Measurements from ENCODE around the gene FLT1. TPM values are rescaled to one million over a fixed set of nuclear protein-coding genes. Genes with fewer than 3 reads are reported as not detected.

The FLT1 gene
- polyA plus RNA-seq (2013, experiment 1 of 4): 0.76 TPM
- polyA plus RNA-seq (2013, experiment 2 of 4): 0.59 TPM
- 1.1 TPM for polyA plus RNA-seq (2013, experiment 3 of 4)
- polyA plus RNA-seq (2013, experiment 4 of 4): 1.0 TPM

GRCh38 chr13:28494778-28495537, at the start of gene FLT1:
Gene FLT1 (minus strand): TSS chr13:28495128. CDS start chr13:28494843, 285 bp downstream.
- WGBS, 2 experiments: 0% methylated on average over 84 of the region's 84 CpGs
- Histone ChIP-seq H3K4me1 (ENCODE audit: control insufficient read depth, insufficient read depth, low read length) (peaks cover 6% of the 10 kb centered on the region), H3K27ac (ENCODE audit: insufficient read depth, low read depth, low read length, poor library complexity, severe bottlenecking) (no peak within 1 kb of the TSS), H3K36me3 (ENCODE audit: control insufficient read depth, insufficient read depth, low read length) (no peaks in the 10 kb centered on the region), H3K4me3 (ENCODE audit: insufficient read depth, low read depth, low read length) (peak within 1 kb of the TSS; percentile 52), H3K9me3 (ENCODE audit: control insufficient read depth, low read length) (no peaks in the 10 kb centered on the region), H3K27me3 (ENCODE audit: control insufficient read depth, insufficient read depth, low read length, poor library complexity, severe bottlenecking) (peaks cover 77% of the 10 kb centered on the region)

GRCh38 chr13:28544026-28544425, 49.1 kb upstream of the FLT1 start:
- Histone ChIP-seq H3K9me3 (ENCODE audit: control insufficient read depth, low read length) (no peaks in the 10 kb centered on the region), H3K27ac (ENCODE audit: insufficient read depth, low read depth, low read length, poor library complexity, severe bottlenecking) (no peak overlapping the region), H3K27me3 (ENCODE audit: control insufficient read depth, insufficient read depth, low read length, poor library complexity, severe bottlenecking) (no peaks in the 10 kb centered on the region), H3K4me1 (ENCODE audit: control insufficient read depth, insufficient read depth, low read length) (no peaks in the 10 kb centered on the region), H3K4me3 (ENCODE audit: insufficient read depth, low read depth, low read length) (no peak overlapping the region), H3K36me3 (ENCODE audit: control insufficient read depth, insufficient read depth, low read length) (no peaks in the 10 kb centered on the region)
- 97 to 98% methylated on average over 1 of the region's 1 CpG for WGBS, 2 experiments

- Histone ChIP-seq H3K4me1 (ENCODE audit: control insufficient read depth, insufficient read depth, low read length) (no peaks in the 10 kb centered on the region), H3K9me3 (ENCODE audit: control insufficient read depth, low read length) (no peaks in the 10 kb centered on the region), H3K27me3 (ENCODE audit: control insufficient read depth, insufficient read depth, low read length, poor library complexity, severe bottlenecking) (no peaks in the 10 kb centered on the region), H3K4me3 (ENCODE audit: insufficient read depth, low read depth, low read length) (no peak overlapping the region), H3K27ac (ENCODE audit: insufficient read depth, low read depth, low read length, poor library complexity, severe bottlenecking) (no peak overlapping the region), H3K36me3 (ENCODE audit: control insufficient read depth, insufficient read depth, low read length) (no peaks in the 10 kb centered on the region)
- 95 to 97% methylated on average over 4 of the region's 4 CpGs for WGBS, 2 experiments
Measured at GRCh38 chr13:28542804-28543203, 47.9 kb upstream of the FLT1 start.

GRCh38 chr13:28541966-28542365, 47.0 kb upstream of the FLT1 start:
- H3K27ac ChIP-seq (ENCODE audit: insufficient read depth, low read depth, low read length, poor library complexity, severe bottlenecking): no peak overlapping the region
- no peaks in the 10 kb centered on the region for H3K4me1 ChIP-seq (ENCODE audit: control insufficient read depth, insufficient read depth, low read length)
- no peaks in the 10 kb centered on the region for H3K36me3 ChIP-seq (ENCODE audit: control insufficient read depth, insufficient read depth, low read length)
- no peaks in the 10 kb centered on the region for H3K9me3 ChIP-seq (ENCODE audit: control insufficient read depth, low read length)
- 95% methylated on average over 2 of the region's 2 CpGs for WGBS, 2 experiments
- no peaks in the 10 kb centered on the region for H3K27me3 ChIP-seq (ENCODE audit: control insufficient read depth, insufficient read depth, low read length, poor library complexity, severe bottlenecking)
- no peak overlapping the region for H3K4me3 ChIP-seq (ENCODE audit: insufficient read depth, low read depth, low read length)

- 70 to 73% methylated on average over 6 of the region's 6 CpGs for WGBS, 2 experiments
- Histone ChIP-seq H3K9me3 (ENCODE audit: control insufficient read depth, low read length) (no peaks in the 10 kb centered on the region), H3K36me3 (ENCODE audit: control insufficient read depth, insufficient read depth, low read length) (no peaks in the 10 kb centered on the region), H3K4me1 (ENCODE audit: control insufficient read depth, insufficient read depth, low read length) (no peaks in the 10 kb centered on the region), H3K27me3 (ENCODE audit: control insufficient read depth, insufficient read depth, low read length, poor library complexity, severe bottlenecking) (no peaks in the 10 kb centered on the region), H3K27ac (ENCODE audit: insufficient read depth, low read depth, low read length, poor library complexity, severe bottlenecking) (no peak overlapping the region), H3K4me3 (ENCODE audit: insufficient read depth, low read depth, low read length) (no peak overlapping the region)
Measured at GRCh38 chr13:28540612-28541011, 45.7 kb upstream of the FLT1 start.

- H3K4me3 ChIP-seq (ENCODE audit: insufficient read depth, low read depth, low read length): no peak overlapping the region
- no peaks in the 10 kb centered on the region for H3K36me3 ChIP-seq (ENCODE audit: control insufficient read depth, insufficient read depth, low read length)
- no peaks in the 10 kb centered on the region for H3K27me3 ChIP-seq (ENCODE audit: control insufficient read depth, insufficient read depth, low read length, poor library complexity, severe bottlenecking)
- no peaks in the 10 kb centered on the region for H3K9me3 ChIP-seq (ENCODE audit: control insufficient read depth, low read length)
- WGBS, 2 experiments: 90 to 97% methylated on average over 2 of the region's 2 CpGs
- no peak overlapping the region for H3K27ac ChIP-seq (ENCODE audit: insufficient read depth, low read depth, low read length, poor library complexity, severe bottlenecking)
- no peaks in the 10 kb centered on the region for H3K4me1 ChIP-seq (ENCODE audit: control insufficient read depth, insufficient read depth, low read length)
Measured at GRCh38 chr13:28539625-28540286, 44.8 kb upstream of the FLT1 start.

GRCh38 chr13:28538932-28539331, 44.0 kb upstream of the FLT1 start:
- Histone ChIP-seq H3K27me3 (ENCODE audit: control insufficient read depth, insufficient read depth, low read length, poor library complexity, severe bottlenecking) (peaks cover 6% of the 10 kb centered on the region), H3K9me3 (ENCODE audit: control insufficient read depth, low read length) (no peaks in the 10 kb centered on the region), H3K27ac (ENCODE audit: insufficient read depth, low read depth, low read length, poor library complexity, severe bottlenecking) (no peak overlapping the region), H3K36me3 (ENCODE audit: control insufficient read depth, insufficient read depth, low read length) (no peaks in the 10 kb centered on the region), H3K4me3 (ENCODE audit: insufficient read depth, low read depth, low read length) (no peak overlapping the region), H3K4me1 (ENCODE audit: control insufficient read depth, insufficient read depth, low read length) (no peaks in the 10 kb centered on the region)
- WGBS, 2 experiments: 92 to 94% methylated on average over 3 of the region's 3 CpGs

- Histone ChIP-seq H3K9me3 (ENCODE audit: control insufficient read depth, low read length) (no peaks in the 10 kb centered on the region), H3K27ac (ENCODE audit: insufficient read depth, low read depth, low read length, poor library complexity, severe bottlenecking) (no peak overlapping the region), H3K4me1 (ENCODE audit: control insufficient read depth, insufficient read depth, low read length) (no peaks in the 10 kb centered on the region), H3K4me3 (ENCODE audit: insufficient read depth, low read depth, low read length) (no peak overlapping the region), H3K36me3 (ENCODE audit: control insufficient read depth, insufficient read depth, low read length) (no peaks in the 10 kb centered on the region), H3K27me3 (ENCODE audit: control insufficient read depth, insufficient read depth, low read length, poor library complexity, severe bottlenecking) (peaks cover 24% of the 10 kb centered on the region)
- 87 to 90% methylated on average over 3 of the region's 3 CpGs for WGBS, 2 experiments
Measured at GRCh38 chr13:28537171-28537570, 42.2 kb upstream of the FLT1 start.

GRCh38 chr13:28536371-28536770, 41.4 kb upstream of the FLT1 start:
- Histone ChIP-seq H3K27me3 (ENCODE audit: control insufficient read depth, insufficient read depth, low read length, poor library complexity, severe bottlenecking) (peaks cover 32% of the 10 kb centered on the region), H3K9me3 (ENCODE audit: control insufficient read depth, low read length) (no peaks in the 10 kb centered on the region), H3K27ac (ENCODE audit: insufficient read depth, low read depth, low read length, poor library complexity, severe bottlenecking) (no peak overlapping the region), H3K36me3 (ENCODE audit: control insufficient read depth, insufficient read depth, low read length) (no peaks in the 10 kb centered on the region), H3K4me1 (ENCODE audit: control insufficient read depth, insufficient read depth, low read length) (peaks cover 4% of the 10 kb centered on the region), H3K4me3 (ENCODE audit: insufficient read depth, low read depth, low read length) (no peak overlapping the region)
- 95 to 97% methylated on average over 3 of the region's 3 CpGs for WGBS, 2 experiments

- peaks cover 38% of the 10 kb centered on the region for H3K27me3 ChIP-seq (ENCODE audit: control insufficient read depth, insufficient read depth, low read length, poor library complexity, severe bottlenecking)
- 90 to 92% methylated on average over 1 to 2 of the region's 2 CpGs for WGBS, 2 experiments
- H3K27ac ChIP-seq (ENCODE audit: insufficient read depth, low read depth, low read length, poor library complexity, severe bottlenecking): no peak overlapping the region
- no peak overlapping the region for H3K4me3 ChIP-seq (ENCODE audit: insufficient read depth, low read depth, low read length)
- H3K36me3 ChIP-seq (ENCODE audit: control insufficient read depth, insufficient read depth, low read length): no peaks in the 10 kb centered on the region
- peaks cover 6% of the 10 kb centered on the region for H3K4me1 ChIP-seq (ENCODE audit: control insufficient read depth, insufficient read depth, low read length)
- H3K9me3 ChIP-seq (ENCODE audit: control insufficient read depth, low read length): no peaks in the 10 kb centered on the region
Measured at GRCh38 chr13:28535734-28536133, 40.8 kb upstream of the FLT1 start.

Measured in ectodermal cell (in vitro differentiated cells).